Mesendoderm (in vitro differentiated cells): Measurements from ENCODE around the gene DUSP6.

Source experiments
- DNase-seq: peaks from one replicate; pipeline ENCODE4 v3.0.0; 2013
- H2AK5ac ChIP-seq: 2 replicates; pipeline ENCODE4 v1.6.1; 2013; ENCODE audit warnings: low read length, inconsistent platforms
- H2BK120ac ChIP-seq: 2 replicates; pipeline ENCODE4 v1.6.1; 2013; ENCODE audit warnings: low read depth, mild to moderate bottlenecking, low read length, moderate library complexity, mixed read lengths
- H2BK15ac ChIP-seq: replicated peaks from 2 replicates; pipeline ENCODE4 v1.6.1; 2013; ENCODE audit warnings: low read depth, mild to moderate bottlenecking, moderate library complexity
- H2BK5ac ChIP-seq: 2 replicates; pipeline ENCODE4 v1.6.1; 2013; ENCODE audit warnings: low read length, inconsistent platforms
- H3K18ac ChIP-seq: 2 replicates; pipeline ENCODE4 v1.6.1; 2013; ENCODE audit warnings: mild to moderate bottlenecking, low read length, mixed read lengths
- H3K23ac ChIP-seq: one replicate; pipeline ENCODE4 v1.6.1; 2013; ENCODE audit warnings: low read length
- H3K27ac ChIP-seq: 2 replicates; pipeline ENCODE4 v1.5.1; 2013; ENCODE audit warnings: low read depth, mild to moderate bottlenecking, inconsistent platforms, low read length, moderate library complexity
- H3K27me3 ChIP-seq: 2 replicates; pipeline ENCODE4 v1.6.1; 2013; ENCODE audit warnings: low read length, control low read depth, mild to moderate bottlenecking, inconsistent platforms; ENCODE audit not compliant: insufficient read depth, poor library complexity
- H3K36me3 ChIP-seq: 2 replicates; pipeline ENCODE4 v1.6.1; 2013; ENCODE audit warnings: low read length, inconsistent platforms; ENCODE audit not compliant: control insufficient read depth, insufficient read depth
- H3K4ac ChIP-seq: one replicate; pipeline ENCODE4 v1.6.1; 2013; ENCODE audit warnings: low read depth, mild to moderate bottlenecking, low read length, moderate library complexity
- H3K4me1 ChIP-seq: 2 replicates; pipeline ENCODE4 v1.6.1; 2013; ENCODE audit warnings: low read depth, low read length, inconsistent platforms; ENCODE audit not compliant: control insufficient read depth
- H3K4me2 ChIP-seq: 2 replicates; pipeline ENCODE4 v1.6.1; 2013; ENCODE audit warnings: low read length
- H3K4me3 ChIP-seq: 2 replicates; pipeline ENCODE4 v1.5.1; 2013; ENCODE audit warnings: mild to moderate bottlenecking, low read length
- H3K56ac ChIP-seq: one replicate; pipeline ENCODE4 v1.6.1; 2013; ENCODE audit warnings: low read length
- H3K79me1 ChIP-seq: 2 replicates; pipeline ENCODE4 v1.6.1; 2013; ENCODE audit warnings: low read length, inconsistent platforms
- H3K79me2 ChIP-seq: 2 replicates; pipeline ENCODE4 v1.6.1; 2013; ENCODE audit warnings: mild to moderate bottlenecking, low read length; ENCODE audit not compliant: control insufficient read depth, insufficient read depth
- H3K9ac ChIP-seq: 2 replicates; pipeline ENCODE4 v1.6.1; 2013; ENCODE audit warnings: low read length, inconsistent platforms
- H4K5ac ChIP-seq: one replicate; pipeline ENCODE4 v1.6.1; 2013; ENCODE audit warnings: low read length
- H4K8ac ChIP-seq: one replicate; pipeline ENCODE4 v1.6.1; 2013; ENCODE audit warnings: low read depth, mild to moderate bottlenecking, control low read depth, low read length, moderate library complexity
- WGBS: extraction: QIAGEN DNeasy Blood & Tissue Kit; methylation state at CpG from one replicate; pipeline ENCODE4 v1.1.7; 2013; ENCODE audit warnings: low lambda C conversion rate, missing lambda C conversion rate; ENCODE audit not compliant: insufficient coverage; ENCODE audit errors: extremely low coverage; 5-methylcytosine and 5-hydroxymethylcytosine counted together

The DUSP6 gene

GRCh38 chr12:89370850-89371249 is 18.5 kb upstream of the DUSP6 start:
- WGBS = no CpG with 5 or more reads among the region's 7 CpGs
- no peak overlapping the region for H2BK5ac ChIP-seq
- H3K56ac ChIP-seq = no peak overlapping the region
- H3K79me2 ChIP-seq = no peaks in the 10 kb centered on the region
- no peak overlapping the region for H3K4me3 ChIP-seq
- no peak for DNase-seq
- H3K18ac ChIP-seq = no peak overlapping the region
- no peak overlapping the region for H3K9ac ChIP-seq
- H2AK5ac ChIP-seq = no peak overlapping the region
- no peak overlapping the region for H3K27ac ChIP-seq
- no peaks in the 10 kb centered on the region for H3K4me1 ChIP-seq
- no peaks in the 10 kb centered on the region for H3K27me3 ChIP-seq
- H3K36me3 ChIP-seq = no peaks in the 10 kb centered on the region
- H2BK120ac ChIP-seq = no peak overlapping the region
- H3K4ac ChIP-seq = no peak overlapping the region
- H4K5ac ChIP-seq = no peak overlapping the region
- no peak overlapping the region for H2BK15ac ChIP-seq
- H3K23ac ChIP-seq = no peak overlapping the region
- H4K8ac ChIP-seq = no peak overlapping the region
- H3K4me2 ChIP-seq = no peak overlapping the region
- no peaks in the 10 kb centered on the region for H3K79me1 ChIP-seq

- H3K23ac ChIP-seq = no peak overlapping the region
- H2AK5ac ChIP-seq = no peak overlapping the region
- no peak overlapping the region for H3K4me3 ChIP-seq
- no peak overlapping the region for H3K27ac ChIP-seq
- H4K8ac ChIP-seq = no peak overlapping the region
- WGBS = no CpG with 5 or more reads among the region's 3 CpGs
- H3K79me1 ChIP-seq = no peaks in the 10 kb centered on the region
- H2BK15ac ChIP-seq = no peak overlapping the region
- H3K4me1 ChIP-seq = no peaks in the 10 kb centered on the region
- H3K36me3 ChIP-seq = no peaks in the 10 kb centered on the region
- no peak overlapping the region for H3K4ac ChIP-seq
- no peak overlapping the region for H3K56ac ChIP-seq
- H2BK120ac ChIP-seq = no peak overlapping the region
- no peak overlapping the region for H3K9ac ChIP-seq
- no peak overlapping the region for H2BK5ac ChIP-seq
- DNase-seq = no peak
- no peaks in the 10 kb centered on the region for H3K79me2 ChIP-seq
- H3K27me3 ChIP-seq = no peaks in the 10 kb centered on the region
- no peak overlapping the region for H4K5ac ChIP-seq
- no peak overlapping the region for H3K18ac ChIP-seq
- H3K4me2 ChIP-seq = no peak overlapping the region
Measured at GRCh38 chr12:89370421-89370831, 18.1 kb upstream of the DUSP6 start.

GRCh38 chr12:89369166-89369565 is 16.9 kb upstream of the DUSP6 start:
- Histone ChIP-seq H3K4me3 (no peak overlapping the region), H3K9ac (no peak overlapping the region), H3K23ac (no peak overlapping the region), H2AK5ac (no peak overlapping the region), H3K4me1 (no peaks in the 10 kb centered on the region), H3K4me2 (no peak overlapping the region), H3K79me2 (no peaks in the 10 kb centered on the region), H3K4ac (no peak overlapping the region), H4K8ac (no peak overlapping the region), H2BK5ac (no peak overlapping the region), H3K27me3 (no peaks in the 10 kb centered on the region), H3K79me1 (no peaks in the 10 kb centered on the region), H4K5ac (no peak overlapping the region), H2BK15ac (no peak overlapping the region), H3K27ac (no peak overlapping the region), H3K36me3 (no peaks in the 10 kb centered on the region), H3K18ac (no peak overlapping the region), H2BK120ac (no peak overlapping the region), H3K56ac (no peak overlapping the region)
- no peak for DNase-seq
- no CpG with 5 or more reads among the region's 3 CpGs for WGBS

- H3K9ac ChIP-seq = no peak overlapping the region
- no peaks in the 10 kb centered on the region for H3K27me3 ChIP-seq
- H3K4ac ChIP-seq = no peak overlapping the region
- H3K18ac ChIP-seq = no peak overlapping the region
- no peak overlapping the region for H4K8ac ChIP-seq
- no CpG with 5 or more reads among the region's 4 CpGs for WGBS
- no peaks in the 10 kb centered on the region for H3K79me1 ChIP-seq
- H3K4me2 ChIP-seq = no peak overlapping the region
- H3K23ac ChIP-seq = no peak overlapping the region
- H3K4me3 ChIP-seq = no peak overlapping the region
- H4K5ac ChIP-seq = no peak overlapping the region
- H3K36me3 ChIP-seq = no peaks in the 10 kb centered on the region
- DNase-seq = no peak
- H2BK5ac ChIP-seq = no peak overlapping the region
- no peak overlapping the region for H2BK15ac ChIP-seq
- no peak overlapping the region for H3K27ac ChIP-seq
- H3K4me1 ChIP-seq = no peaks in the 10 kb centered on the region
- H3K56ac ChIP-seq = no peak overlapping the region
- no peak overlapping the region for H2BK120ac ChIP-seq
- no peak overlapping the region for H2AK5ac ChIP-seq
- H3K79me2 ChIP-seq = no peaks in the 10 kb centered on the region
Measured at GRCh38 chr12:89368391-89368790, 16.1 kb upstream of the DUSP6 start.

GRCh38 chr12:89366676-89367364 is 14.5 kb upstream of the DUSP6 start:
- no peaks in the 10 kb centered on the region for H3K4me1 ChIP-seq
- no peaks in the 10 kb centered on the region for H3K79me2 ChIP-seq
- no peaks in the 10 kb centered on the region for H3K36me3 ChIP-seq
- no peak overlapping the region for H3K56ac ChIP-seq
- no peak overlapping the region for H3K4me3 ChIP-seq
- no peaks in the 10 kb centered on the region for H3K79me1 ChIP-seq
- DNase-seq = no peak
- no peak overlapping the region for H2BK15ac ChIP-seq
- H4K5ac ChIP-seq = no peak overlapping the region
- H4K8ac ChIP-seq = no peak overlapping the region
- H3K9ac ChIP-seq = no peak overlapping the region
- no peak overlapping the region for H3K4me2 ChIP-seq
- no CpG with 5 or more reads among the region's 3 CpGs for WGBS
- H3K23ac ChIP-seq = no peak overlapping the region
- H3K4ac ChIP-seq = no peak overlapping the region
- no peak overlapping the region for H2BK5ac ChIP-seq
- no peak overlapping the region for H3K27ac ChIP-seq
- no peak overlapping the region for H2AK5ac ChIP-seq
- no peaks in the 10 kb centered on the region for H3K27me3 ChIP-seq
- H2BK120ac ChIP-seq = no peak overlapping the region
- no peak overlapping the region for H3K18ac ChIP-seq

GRCh38 chr12:89364631-89365030 is 12.3 kb upstream of the DUSP6 start:
- Histone ChIP-seq H3K9ac (no peak overlapping the region), H3K4me1 (peaks cover under 1% of the 10 kb centered on the region), H3K23ac (no peak overlapping the region), H2BK5ac (no peak overlapping the region), H4K5ac (no peak overlapping the region), H3K79me2 (no peaks in the 10 kb centered on the region), H3K56ac (no peak overlapping the region), H3K4ac (no peak overlapping the region), H2AK5ac (no peak overlapping the region), H3K4me2 (no peak overlapping the region), H3K18ac (no peak overlapping the region), H4K8ac (no peak overlapping the region), H3K27me3 (no peaks in the 10 kb centered on the region), H3K27ac (no peak overlapping the region), H2BK120ac (no peak overlapping the region), H2BK15ac (no peak overlapping the region), H3K36me3 (no peaks in the 10 kb centered on the region), H3K79me1 (no peaks in the 10 kb centered on the region), H3K4me3 (no peak overlapping the region)
- no CpG with 5 or more reads among the region's 2 CpGs for WGBS
- no peak for DNase-seq
